ENCODE data around the gene DAP. TPM values are rescaled to one million over a fixed set of nuclear protein-coding genes. Genes with fewer than 3 reads are reported as not detected.
A peak's percentile ranks its signal among the peaks of the same experiment; 100 is the strongest.
"Not testable (repeated sequence)": the region's sequence is repeated elsewhere in the genome, so short reads cannot be mapped to it uniquely, and the experiment has no call there.

The DAP gene
- total RNA-seq, 1 donor from 2014 or later: 129 TPM

DNA sequence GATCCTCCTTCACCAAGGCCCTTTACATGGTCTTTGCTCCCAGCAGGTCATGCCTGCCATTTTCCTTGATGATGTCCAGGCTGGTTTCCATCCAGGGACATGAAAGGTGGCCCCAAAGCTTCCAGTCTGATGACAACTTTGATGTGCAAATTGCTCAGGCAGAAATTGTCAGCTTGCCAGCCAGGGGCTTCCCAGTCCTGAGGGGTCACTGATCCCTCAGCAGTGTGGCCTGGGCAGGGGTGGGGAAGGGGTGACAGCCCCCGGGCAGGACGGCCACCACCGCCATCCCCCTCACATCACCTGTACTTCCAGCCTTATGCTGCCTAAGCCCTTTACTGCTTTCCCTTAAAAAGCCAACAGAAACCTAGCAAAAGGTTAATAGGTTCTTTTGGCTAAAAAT lies 100.9 kb downstream of the DAP start:
- DNase-seq (ENCODE audit: low spot score) (no peak), ATAC-seq (no peak)

- DNase-seq (ENCODE audit: low spot score) (no peak), ATAC-seq (no peak)
Observed at GRCh38 chr5:10658265-10658664, 102.8 kb downstream of the DAP start.

DNA sequence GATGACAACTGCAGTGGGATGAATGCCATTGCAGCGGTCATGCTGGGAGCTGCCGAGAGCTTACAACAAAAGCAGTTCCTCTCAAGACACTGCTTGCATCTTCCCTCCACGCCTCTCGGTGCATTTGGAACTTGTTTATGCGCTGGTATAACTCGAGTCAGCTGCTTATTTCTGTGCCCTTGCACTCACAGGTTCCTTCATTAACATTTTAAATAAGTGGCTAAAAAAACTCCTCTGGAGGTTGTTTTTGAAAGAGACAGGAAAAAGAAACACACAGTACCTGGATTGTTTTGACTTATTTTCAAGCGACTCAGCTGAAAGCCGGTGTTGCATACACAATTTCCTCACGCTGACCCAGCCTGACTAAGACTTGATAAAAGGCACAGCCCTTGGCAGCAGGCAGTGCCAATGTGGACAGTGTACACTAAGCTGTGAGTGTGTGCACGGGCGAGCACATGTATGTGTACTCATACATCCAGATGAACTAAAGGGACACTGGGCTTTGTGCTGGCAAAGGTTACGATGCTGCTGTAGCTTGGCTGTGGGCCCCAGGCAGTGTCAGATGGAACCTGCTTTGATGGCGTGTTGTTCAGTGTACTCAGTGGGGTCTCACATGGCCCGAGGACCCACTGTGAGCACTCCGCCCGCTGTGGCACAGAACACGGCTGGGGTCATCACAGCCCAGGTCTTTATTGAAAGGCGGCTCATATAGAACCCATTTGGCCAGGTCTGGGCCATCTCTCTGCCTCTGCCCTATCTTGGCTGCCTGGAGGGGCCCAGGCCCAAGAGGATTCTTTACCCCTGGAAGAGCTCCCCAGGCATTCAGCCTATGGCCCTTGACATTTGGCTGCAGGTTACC lies 104.8 kb downstream of the DAP start:
- ATAC-seq: no peak
- no peak for DNase-seq (ENCODE audit: low spot score)

GRCh38 chr5:10655161-10655971 lies 105.7 kb downstream of the DAP start:
- DNase-seq (ENCODE audit: low spot score): no peak
- no peak for ATAC-seq

- DNase-seq (ENCODE audit: low spot score): no peak
- no peak for ATAC-seq
Observed at GRCh38 chr5:10654566-10654965, 106.5 kb downstream of the DAP start.

GRCh38 chr5:10653751-10654400 lies 107.2 kb downstream of the DAP start:
- ATAC-seq: no peak
- DNase-seq (ENCODE audit: low spot score): no peak

GRCh38 chr5:10653043-10653442 lies 108.0 kb downstream of the DAP start:
- no peak for ATAC-seq
- no peak for DNase-seq (ENCODE audit: low spot score)

- ATAC-seq (no peak), DNase-seq (ENCODE audit: low spot score) (no peak)
Observed at GRCh38 chr5:10652606-10653005, 108.4 kb downstream of the DAP start.

DNA sequence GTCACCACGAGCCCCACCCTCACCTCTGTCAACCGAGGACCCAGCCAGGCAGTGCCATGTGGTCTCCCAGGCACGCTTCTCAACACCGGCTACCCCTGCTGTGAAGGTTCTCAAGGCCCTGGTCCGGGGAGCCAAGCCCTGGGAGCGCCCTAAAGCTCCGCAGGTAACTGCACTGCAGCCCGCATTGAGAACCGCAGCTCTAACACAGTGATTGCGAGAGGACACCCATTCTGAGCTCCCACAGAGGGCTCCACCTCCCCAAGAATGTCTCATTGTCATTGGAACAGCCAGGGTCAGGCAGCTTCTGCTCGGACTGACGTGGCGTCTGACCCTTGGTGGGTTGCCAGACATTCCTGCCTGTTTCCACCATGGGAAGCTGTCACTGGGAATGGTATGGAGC lies 108.9 kb downstream of the DAP start:
- no peak for ATAC-seq

GRCh38 chr5:10649666-10650380 lies 111.2 kb downstream of the DAP start:
- no peak for DNase-seq (ENCODE audit: low spot score)
- ATAC-seq: peak; percentile 22

More for the DNA sequence above, 108.9 kb downstream of the DAP start:
- no peak for DNase-seq (ENCODE audit: low spot score)

DNA sequence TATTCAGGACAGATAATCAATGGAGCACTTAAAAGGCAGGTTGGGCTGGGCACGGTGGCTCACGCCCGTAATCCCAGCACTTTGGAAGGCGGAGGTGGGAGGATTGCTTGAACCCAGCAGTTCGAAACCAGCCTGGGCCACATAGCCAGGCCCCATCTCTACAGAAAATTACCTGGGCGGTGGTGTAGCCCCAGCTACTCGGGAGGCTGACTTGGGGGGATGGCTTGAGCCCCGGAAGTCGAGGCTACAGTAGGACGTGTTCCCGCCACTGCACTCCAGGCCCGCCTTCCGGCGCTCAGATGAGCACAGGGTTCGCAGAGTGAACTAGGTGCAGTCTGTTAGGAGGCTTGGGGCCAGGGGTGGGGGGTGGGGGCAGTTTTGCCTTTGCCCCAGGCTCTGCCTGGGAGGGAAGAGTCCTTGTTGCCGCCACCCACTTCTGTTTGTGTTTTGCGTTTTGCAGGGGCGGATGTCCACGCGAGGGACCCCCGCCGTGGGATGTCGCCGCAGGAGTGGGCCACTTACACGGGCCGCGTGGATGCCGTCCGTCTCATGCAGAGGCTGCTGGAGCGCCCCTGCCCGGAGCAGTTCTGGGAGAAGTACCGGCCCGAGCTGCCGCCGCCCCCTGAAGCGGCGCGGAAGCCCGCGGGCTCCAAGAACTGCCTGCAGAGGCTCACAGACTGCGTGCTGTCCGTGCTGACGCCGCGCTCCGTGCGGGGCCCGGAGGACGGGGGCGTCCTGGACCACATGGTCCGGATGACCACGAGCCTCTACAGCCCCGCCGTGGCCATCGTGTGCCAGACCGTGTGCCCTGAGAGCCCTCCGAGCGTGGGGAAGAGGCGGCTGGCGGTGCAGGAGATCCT lies 112.0 kb downstream of the DAP start:
- ATAC-seq (no peak), DNase-seq (ENCODE audit: low spot score) (no peak)

- no peak for ATAC-seq
- DNase-seq (ENCODE audit: low spot score): no peak
Observed at GRCh38 chr5:10647640-10648039, 113.4 kb downstream of the DAP start.

GRCh38 chr5:10645671-10646070 lies 115.4 kb downstream of the DAP start:
- no peak for DNase-seq (ENCODE audit: low spot score)

DNA sequence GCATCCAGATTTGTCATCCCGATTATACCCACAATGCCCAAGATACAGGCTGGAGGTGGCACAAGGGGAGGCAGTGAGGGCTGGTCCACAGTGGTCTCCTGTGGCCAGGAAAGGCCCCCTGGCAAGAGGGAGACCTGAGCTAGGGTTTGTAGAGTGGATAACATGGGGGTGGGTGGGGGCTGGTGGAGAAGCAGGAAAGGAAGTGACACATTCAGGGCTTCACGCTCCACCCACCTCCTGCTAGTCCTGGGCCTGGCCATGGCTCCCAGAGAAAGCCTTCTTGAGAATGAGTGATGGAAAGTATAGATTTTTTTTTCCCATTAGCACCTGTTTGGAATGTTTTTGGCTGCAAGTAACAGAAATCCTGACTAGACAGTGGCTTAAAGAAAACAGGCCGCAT lies 115.9 kb downstream of the DAP start:
- ATAC-seq: no peak
- DNase-seq (ENCODE audit: low spot score): no peak

More at GRCh38 chr5:10645671-10646070, 115.4 kb downstream of the DAP start:
- no peak for ATAC-seq

DNA sequence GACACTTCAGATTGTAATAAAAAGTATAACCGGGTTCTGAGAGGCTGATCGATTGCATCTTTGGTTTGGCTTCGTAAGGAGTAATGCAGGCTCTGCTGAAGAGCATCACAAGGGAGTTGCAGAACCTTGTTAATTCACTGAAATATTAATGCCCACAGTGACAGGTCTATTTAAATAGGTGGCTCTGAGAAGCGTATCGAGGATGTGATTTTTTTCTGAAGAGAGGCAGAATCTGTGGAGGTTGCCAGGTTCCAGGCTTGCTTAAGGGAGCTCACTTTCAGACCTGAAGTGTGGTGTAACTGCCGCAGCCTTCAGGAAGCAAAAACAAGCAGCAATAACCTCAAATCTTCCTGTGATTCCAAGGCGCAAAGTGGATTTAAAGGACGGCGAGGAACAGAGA lies 116.8 kb downstream of the DAP start:
- ATAC-seq (no peak), DNase-seq (ENCODE audit: low spot score) (no peak)

- ATAC-seq: no peak
- no peak for DNase-seq (ENCODE audit: low spot score)
Observed at GRCh38 chr5:10642367-10642766, 118.7 kb downstream of the DAP start.

- ATAC-seq (no peak), DNase-seq (ENCODE audit: low spot score) (no peak)
Observed at GRCh38 chr5:10639846-10640368, 121.1 kb downstream of the DAP start.

- ATAC-seq; DNase-seq (ENCODE audit: low spot score): not testable (repeated sequence)
Observed at GRCh38 chr5:10638723-10639122, 122.3 kb downstream of the DAP start.

- no peak for ATAC-seq
- no peak for DNase-seq (ENCODE audit: low spot score)
Observed at GRCh38 chr5:10637944-10638343, 123.1 kb downstream of the DAP start.

All from left lobe of liver (tissue), 2 donors.